ENCODE results near the gene SLC1A7.

SLC1A7 gene

DNA sequence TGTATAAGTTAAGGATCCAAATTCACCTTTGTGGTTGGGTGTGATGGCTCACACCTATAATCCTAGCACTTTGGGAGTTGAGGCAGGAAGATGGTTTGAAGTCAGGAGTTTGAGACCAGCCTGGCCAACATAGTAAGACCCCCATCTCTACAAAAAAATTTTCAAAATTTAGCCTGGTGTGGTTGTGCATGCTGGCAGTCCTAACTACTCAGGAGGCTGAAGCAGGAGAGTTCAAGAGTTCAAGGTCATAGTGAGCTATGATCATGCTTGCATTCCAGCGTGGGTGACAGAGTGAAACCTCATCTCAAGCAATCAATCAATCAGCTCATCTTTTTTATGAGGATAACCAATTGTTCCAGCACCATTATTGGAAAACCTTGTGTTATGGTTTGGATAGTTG is 16.5 kb upstream of the SLC1A7 start:
- no peak for DNase-seq

DNA sequence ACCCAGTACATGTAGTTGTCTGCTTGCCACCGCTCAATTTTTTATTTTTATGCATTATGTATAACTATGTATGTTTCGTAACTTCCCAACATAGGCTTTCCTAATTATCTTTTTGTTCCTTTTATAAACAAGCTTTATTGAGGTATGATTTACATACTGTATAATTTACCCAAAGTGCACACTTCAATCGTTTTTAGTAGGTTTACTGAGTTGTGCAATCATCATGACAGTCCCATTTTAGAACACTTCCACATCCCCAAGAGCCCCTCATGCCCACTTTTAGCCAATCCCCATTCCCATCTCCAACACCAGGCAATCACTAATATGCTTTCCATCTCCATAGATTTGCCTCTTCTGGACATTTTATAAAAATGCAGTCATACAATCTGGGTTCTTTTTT is 14.3 kb upstream of the SLC1A7 start:
- DNase-seq: no peak

DNA sequence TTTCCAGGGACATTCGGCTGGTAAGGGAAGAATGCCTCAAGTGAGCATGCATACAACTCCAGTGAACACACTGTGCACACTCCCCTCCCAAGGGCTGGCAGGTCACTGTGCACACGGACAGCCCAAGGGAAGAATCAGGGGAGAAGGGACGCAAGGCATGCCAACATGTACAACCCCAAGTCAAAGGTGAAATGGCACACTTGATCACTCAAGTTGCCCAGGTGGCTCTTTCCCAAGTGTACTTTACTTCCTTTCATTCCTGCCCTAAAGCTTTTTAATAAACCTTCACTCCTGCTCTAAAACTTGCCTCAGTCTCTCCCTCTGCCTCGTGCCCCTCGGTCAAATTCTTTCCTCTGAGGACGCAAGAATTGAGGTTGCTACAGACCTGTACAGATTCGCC is 13.5 kb upstream of the SLC1A7 start:
- DNase-seq: no peak

DNA sequence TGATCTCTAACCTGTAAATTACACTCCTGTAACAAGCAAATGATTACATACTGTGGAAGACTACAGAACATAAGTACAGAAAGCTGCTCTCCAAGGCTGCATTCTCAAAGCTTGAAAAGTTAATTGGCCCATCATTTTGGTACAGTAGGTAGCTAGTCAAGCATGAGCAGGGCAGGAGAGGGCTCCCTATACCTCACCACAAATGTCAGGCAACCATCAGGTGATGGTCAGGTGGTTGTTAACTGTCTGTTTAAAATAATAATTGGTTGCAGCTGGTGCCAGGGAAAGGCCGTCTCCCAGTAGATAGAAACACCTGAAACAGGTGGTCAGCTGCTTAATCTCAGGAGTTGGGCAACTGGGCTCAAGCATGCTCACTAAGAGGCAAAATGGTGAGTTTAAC is 13.1 kb upstream of the SLC1A7 start:
- DNase-seq: no peak

DNA sequence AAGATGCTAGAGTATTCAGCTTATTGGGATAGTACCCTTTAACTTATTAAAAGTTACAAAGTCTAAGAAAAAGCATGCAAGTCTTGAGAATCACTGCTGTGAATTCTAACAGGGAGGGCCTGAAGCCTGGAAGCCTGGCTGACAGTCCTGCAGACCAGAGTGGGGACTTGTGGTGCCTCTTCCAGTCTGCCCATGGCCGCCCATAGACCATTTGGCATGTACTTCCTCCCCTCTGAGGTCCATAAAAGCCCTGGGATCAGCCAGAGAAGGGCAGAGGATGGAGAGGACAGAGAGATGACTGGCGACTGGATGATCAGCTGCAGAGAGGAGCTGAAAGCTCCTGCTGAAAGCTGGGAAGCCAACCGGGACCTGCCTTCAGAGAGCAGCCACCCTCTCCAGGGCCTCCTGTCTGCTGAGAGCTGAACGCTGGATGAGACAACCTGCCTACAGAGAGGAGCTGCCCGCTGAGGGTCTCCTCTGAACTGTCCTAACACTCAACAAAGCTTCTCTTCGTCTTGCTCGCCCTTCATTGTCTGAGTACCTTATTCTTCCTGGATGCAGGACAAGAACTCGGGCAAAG is 12.5 kb upstream of the SLC1A7 start:
- DNase-seq: no peak

DNA sequence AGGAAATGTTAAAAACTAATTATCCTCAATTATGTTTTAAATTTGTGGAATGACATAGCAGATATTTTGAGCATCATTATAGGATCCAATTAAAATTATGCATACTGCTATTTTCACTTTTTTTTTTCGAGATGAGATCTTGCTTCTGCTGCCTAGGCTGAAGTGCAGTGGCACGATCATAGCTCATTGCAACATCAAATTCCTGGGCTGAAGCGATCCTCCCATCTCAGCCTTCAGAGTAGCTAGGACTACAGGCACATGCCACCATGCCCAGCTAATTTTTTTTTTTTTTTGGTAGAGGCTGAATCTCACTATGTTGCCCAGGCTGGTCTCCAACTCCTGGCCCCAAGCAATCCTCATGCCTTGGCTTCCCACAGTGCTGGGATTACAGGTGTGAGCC is 11.3 kb upstream of the SLC1A7 start:
- no peak for DNase-seq

DNA sequence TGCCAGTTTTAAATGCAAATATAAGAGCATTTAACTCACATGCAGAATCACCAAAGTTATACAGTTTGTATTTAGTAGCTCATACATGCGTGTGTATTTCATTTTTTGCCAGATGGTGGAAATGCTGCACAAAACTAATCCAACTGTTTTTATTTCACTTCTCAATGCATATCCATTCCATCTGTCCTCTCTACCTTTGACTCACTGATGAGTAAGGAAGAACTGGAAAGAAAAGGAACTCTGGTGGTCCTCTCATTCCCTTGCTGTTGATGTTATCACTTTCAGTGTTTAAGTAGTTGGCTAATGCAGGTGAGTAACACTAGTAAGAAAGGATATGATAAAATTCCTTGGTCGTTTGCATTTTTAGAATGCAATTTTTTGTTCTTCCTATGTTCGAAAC is 5.7 kb upstream of the SLC1A7 start:
- no peak for DNase-seq

DNA sequence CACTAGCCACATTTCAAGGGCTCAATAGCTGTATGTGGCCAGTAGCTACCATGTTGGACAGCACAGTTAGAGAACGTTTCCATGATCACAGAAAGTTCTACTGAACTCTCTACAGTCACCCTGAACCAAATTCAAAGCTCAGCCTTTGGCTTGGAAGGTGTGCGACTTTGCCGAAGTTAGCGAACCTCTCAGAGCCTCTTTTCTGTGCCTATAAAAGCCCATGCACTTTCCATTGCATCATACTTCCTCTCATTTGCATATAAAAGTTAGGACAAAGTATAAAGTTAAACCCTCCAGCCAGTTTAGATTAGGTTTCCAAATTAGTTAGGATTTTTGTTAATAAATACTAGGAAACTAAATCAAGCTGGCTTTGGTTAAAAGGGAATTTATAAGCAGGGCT is 4.7 kb upstream of the SLC1A7 start:
- DNase-seq: no peak

DNA sequence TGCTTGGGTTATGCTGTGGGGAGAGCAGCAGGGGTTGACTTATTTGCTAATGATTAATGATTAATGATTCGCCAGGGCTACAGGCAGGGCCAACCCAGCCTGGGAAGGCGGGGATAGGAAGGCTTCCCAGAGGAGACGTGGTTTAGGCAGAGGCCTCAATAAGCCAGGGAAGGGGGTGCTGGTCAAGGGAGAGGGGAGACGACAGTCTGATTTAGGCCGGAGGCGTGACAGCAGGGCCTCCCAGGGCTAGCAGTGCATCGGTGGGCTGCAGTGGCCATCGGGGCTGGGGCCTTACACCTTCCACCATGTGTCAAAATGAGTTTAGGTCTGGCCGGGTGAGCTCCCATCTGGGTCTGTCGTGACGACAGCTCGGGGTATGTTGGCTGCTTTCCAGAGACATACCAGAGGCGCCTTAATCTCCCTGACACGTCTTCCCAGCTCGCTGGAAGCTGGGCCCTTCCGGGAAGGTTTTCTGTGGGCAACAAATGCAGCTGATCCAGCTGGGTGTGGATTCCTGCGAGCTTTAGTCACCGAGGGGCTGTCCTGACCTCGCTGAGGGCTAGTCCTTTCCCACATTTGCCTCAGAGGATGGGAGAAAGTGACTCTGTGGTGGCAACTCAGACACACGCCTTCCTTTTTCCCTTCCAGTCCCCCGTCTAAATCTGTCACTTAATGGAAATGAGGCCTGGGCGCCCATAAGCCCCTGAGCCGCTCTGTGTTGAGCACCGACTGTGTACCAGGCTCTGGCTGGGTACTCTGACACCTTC is 3.7 kb upstream of the SLC1A7 start:
- DNase-seq: no peak

DNA sequence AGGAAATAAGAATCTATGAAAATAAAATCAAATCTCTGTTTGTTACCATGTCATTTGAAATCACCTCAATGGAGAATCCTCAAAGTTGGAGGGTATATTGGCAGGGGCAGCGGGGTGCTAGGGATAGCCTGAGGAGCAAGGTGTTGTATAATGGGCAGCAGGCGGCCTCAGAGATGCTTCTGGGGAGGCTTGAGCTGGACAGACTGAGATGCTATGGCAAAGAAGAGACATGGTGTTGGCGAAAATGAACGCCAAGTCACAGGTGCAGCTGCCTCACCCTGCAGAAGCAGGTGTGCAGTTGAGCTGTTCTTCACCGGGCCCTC is 3.1 kb upstream of the SLC1A7 start:
- no peak for DNase-seq

DNA sequence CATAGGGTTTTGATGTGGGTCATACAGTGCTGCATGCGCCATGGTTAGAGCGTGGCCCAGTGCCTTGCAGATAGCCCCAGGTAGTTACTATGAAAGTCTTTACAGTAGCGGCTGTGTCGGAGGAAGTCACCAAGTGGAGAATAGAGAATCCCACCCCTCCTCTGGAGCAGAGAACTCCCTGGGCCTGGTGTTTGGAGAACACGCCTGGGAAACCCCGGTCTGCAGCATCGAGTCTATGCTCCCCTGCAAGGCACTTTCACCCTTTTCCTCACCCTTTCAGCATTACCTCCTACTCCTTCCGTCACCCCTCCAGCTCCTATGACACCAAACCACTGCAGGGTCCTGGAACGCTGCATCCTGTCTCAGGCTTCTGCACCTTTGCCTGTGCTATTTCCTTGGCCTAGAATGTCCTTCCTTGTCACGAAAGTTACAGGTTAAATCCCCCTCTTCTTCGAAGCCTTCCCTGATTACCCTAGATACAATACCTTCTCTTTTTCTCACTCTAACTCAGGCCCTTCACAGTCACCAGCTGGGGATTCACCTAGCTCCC is 2.7 kb upstream of the SLC1A7 start:
- no peak for DNase-seq

DNA sequence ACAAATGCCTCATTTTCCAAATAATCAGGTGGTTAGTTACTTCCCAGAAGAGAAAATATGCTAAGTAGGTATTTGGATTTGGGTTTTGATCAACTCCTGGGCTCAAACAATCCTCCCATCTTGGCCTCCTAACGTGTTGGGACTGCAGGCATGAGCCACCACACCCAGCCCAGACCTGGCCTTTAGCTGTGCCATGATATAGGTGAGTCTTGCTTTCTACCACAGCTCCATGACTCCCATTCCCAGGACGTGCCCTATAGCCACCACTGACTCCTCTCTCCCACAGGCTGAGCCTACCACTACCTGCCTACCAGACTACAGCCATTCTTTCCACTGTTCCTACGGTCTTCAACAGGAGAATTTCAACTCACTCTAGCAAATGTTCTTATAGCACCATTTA is 1.8 kb upstream of the SLC1A7 start:
- DNase-seq: no peak

DNA sequence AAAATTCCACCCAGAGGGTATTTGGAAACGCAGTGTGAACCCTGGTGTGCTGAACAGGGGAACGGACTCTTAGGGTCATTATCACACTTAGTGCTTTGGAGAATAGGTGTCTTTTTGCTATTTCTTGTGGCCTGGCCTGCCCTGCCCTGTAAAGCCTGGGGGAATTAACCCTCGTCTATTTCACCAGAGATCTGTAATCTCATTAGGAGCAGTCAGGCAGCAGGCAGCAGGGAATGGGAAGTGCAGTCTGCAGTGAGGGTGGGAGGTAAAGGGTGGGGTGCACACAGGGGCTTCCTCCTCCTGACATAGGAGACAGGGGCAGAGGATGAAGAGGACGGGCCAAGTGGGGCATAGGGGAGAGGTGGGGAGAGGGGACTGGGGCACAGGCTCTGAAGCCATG is 1.1 kb upstream of the SLC1A7 start:
- no peak for DNase-seq

DNA sequence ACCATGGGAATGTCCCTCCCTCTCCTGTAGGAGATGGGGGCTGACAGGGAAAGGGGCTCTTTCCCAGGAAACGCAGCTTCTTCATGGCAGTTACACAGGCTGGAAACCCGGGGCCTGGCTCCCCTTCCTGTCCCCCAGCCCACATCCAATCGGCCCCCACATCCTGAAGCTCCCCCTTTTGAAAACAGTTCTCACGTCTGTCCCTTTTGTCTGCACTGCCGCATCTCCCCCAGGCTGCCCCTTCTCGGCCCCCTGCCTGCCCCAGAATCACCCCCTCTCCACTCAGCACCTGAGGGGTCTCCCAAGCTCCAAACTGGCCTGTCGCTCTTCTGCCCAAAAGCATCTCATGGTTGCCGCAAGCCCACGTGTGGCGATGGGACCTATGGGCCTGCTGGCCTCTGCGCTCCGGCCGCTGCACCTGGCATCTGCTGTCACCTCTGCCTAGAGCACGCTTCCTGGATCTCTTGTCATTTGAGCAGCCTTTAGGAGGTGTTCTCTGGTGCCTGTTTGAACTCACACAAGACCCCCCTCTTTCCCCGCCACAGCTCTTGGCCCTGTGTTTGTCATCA is 867 bp downstream of the SLC1A7 start:
- DNase-seq: no peak

DNA sequence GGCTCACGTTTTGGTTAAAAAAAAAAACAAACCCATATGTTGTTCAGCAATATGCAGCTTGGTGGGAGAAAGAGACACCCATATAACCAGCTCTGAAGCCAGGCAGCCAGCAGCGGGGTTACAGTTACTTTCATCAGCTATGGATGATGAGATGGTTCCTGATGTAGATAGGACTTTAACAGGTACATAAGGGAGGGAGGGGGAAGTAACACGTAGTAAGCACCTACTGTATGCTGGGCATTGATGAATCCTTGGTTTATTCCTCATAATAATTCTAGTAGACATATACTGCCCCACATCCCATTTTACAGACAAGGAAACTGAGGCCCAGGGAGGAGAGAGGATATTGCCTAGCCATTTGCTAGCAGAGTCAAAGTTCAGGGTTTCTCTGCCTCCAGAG is 2.0 kb downstream of the SLC1A7 start:
- DNase-seq: no peak

DNA sequence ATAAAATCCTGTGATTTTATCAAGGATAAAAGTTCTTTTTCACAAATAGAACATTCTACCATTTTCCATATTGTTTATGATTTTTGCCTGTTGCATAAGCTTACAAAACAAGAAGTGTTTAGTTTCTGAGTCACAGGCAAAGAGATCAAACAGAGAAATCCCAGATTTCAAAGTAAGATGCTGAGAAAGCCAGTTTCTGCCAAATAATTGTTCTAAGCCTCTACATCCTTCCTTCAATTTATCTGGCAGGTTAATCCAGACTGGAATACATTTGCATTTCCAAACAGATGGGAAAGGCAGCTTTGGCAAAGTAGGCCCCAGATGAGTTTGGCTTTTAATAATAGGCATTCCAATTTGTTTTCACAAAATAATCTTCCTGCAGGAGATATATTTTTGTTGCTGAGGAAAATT is 2.5 kb downstream of the SLC1A7 start:
- DNase-seq: no peak

DNA sequence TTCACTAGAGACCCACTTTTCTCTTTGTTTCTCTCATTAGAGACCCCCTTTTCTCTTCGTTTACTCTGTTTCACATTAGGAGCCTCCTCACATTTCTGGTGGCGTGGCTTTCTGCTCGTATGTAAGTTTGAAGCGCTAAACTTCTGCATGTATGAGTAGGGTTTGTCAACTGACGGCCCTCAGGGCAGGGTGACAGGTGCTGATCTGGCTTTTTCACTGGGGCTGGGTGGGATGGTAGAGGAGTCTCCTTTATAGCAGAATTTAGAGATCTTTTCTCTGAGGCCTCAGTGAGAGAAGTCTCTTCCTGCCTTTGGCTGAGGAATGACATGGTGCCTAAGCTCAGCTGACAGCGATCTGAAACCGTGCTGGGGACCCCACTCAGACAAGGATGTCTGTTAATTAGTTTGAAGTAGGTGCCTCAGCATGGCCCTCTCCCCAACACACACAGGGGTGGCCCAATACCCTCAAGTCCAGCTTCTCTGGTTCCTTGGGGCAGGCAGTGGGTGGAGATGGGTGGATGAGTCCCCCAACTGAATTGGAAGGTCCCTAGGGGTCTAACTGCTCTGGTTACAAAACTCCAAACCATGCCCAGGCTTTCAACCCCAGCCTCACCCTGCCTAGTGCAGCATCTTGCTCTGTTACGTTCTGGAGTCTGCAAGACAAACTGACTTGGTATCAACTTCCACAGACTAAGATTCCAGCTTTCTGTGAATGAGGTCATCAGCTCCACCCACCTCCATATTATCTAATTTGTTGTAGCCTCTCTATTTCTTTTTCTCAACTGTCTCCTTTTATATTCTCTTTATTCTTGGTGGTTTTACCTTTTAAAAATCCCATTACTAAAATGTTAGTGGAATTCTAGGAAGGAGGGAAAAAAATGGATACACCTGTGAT is 3.2 kb downstream of the SLC1A7 start:
- no peak for DNase-seq

DNA sequence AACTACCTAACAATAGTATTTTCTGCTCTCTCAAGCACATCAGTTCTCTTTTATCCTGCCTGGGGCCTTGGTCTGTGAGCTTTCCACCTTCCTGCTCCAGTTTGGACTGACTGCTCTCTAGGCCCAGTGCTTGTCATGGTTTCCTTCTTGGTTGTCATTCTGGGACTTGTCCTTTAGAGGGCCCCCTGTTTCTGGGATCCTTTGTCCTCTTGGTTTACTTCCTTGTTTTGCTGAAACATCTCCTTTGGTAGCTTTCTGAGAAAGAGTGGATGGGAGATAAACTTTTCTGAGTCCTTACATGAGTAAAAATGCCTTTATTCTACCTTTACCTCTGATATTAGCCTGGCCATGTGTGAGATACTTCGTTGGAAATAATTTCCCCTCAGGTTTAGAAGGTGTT is 4.7 kb downstream of the SLC1A7 start:
- DNase-seq: no peak

DNA sequence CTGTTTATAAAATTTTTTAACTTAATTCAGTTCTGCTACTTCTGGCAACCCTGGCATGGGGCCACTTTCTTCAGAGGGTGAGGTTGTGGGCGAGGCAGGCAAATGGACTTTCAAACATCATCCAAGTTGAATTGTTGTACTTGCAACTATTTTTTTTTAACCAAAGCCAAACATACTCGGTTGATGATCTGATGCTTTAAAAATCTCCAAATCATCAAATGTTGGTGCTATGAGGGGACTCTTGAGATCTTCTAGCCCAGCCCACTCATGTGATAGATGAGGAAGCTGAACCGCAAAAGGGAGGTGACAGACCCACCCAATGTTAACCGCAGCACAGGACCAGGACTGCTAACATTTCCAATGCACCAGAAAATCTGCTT is 6.7 kb downstream of the SLC1A7 start:
- no peak for DNase-seq

DNA sequence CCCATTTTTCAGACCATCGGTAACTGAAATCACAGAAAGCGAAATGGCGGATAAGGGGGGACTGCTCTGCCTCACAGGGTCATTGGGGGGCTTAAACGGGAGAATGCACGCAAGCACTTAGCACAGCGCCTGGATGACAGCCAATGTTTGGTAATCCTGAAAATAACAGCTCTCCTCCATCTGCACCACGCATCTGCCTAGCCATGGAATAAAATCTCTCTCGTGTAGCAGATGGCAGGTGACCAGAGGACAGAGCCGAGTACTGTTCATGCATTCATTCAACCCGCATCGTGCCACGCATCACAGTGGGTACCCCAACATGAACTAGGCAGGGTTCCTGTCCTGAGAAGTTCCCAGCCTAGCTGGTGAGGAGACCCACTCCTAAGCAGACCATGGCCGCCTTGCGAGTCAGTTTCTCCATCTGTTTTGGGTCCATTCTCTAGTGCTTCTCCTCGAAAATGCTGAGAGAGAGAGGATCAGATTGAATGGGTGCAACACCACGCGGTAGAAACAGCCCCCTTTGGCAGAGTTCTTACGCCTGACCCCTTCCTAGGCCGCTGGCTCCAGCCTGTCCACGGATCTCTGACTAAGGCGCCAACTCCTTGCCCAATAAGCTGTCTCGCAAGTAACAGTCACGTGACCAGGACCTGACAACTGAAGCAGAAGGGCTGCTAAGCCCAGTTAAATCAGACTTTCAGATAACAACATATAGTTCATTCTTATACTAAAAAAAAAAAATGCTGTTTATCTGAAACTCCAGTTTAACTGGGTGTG is 7.3 kb downstream of the SLC1A7 start:
- DNase-seq: no peak

DNA sequence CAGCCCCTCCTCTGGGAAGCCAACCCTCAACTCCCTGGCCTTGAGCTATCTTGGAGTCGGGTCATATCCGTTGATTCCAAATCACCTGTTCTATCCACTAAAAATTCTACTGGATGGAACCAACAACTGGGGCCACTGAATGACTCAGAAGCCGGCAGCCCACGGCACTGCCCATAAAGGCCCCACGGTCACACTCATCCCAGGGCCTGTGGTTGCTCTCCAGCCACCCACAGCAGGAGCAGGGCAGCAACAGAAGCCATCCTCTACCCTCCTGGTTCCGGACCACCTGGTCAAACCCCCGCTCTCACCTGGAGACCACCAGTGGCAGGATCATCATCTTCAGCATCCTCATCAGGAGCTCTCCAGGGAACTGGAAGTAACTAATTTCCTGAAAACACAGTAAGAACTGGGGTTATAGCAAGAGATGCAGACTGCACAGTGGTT is 8.4 kb downstream of the SLC1A7 start:
- DNase-seq: no peak

DNA sequence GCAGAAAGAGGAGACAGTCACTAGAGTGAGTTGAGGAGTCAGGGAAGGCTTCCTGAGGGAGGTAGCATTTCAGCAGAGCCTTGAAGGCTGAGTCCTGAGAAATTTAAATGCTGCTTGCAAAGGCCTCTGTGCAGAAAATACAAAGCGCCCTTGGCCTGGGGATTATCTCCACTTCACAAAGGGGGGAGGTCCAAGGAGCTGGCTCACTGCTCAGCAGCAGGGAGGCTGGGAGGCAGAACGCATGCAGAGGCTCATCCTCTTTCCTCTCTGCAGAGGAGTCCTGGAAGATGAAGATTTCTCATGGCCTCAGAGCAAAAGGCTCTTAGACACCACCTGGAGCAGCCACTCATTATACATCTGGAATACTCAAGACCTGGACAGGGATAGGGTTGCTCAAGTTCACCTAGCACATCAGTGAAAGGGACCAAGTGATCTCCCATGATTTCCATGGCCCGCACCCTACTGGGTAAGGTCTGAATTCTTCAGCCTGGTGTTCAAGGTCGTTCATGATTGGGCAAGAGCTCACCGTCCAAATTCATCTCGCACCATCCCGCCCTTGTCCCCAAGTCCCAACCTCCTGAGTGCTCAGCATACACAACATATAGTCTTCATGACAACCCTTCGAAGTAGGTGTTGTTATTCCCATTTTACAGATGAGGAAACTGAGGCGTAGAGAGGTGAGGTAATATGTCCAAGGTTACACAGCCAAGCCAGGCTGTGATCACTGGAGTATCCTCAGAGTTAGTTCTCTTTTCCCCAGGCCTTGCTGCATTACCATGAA is 9.0 kb downstream of the SLC1A7 start:
- no peak for DNase-seq

Data from T-helper 1 cell (primary cell).